NCI-H345 treated with DMSO at 0.1 percent for 48 hours (cell line): ENCODE results near the gene SORCS2.

ENCODE experiments used
- DNase-seq: peaks from one replicate; lab custom pipeline; 2025; ENCODE audit not compliant: unreplicated experiment; lab: John Stamatoyannopoulos, UW

SORCS2 gene

GRCh38 chr4:7334521-7335275 is 142.4 kb downstream of the SORCS2 start:
- DNase-seq, result no peak

DNA sequence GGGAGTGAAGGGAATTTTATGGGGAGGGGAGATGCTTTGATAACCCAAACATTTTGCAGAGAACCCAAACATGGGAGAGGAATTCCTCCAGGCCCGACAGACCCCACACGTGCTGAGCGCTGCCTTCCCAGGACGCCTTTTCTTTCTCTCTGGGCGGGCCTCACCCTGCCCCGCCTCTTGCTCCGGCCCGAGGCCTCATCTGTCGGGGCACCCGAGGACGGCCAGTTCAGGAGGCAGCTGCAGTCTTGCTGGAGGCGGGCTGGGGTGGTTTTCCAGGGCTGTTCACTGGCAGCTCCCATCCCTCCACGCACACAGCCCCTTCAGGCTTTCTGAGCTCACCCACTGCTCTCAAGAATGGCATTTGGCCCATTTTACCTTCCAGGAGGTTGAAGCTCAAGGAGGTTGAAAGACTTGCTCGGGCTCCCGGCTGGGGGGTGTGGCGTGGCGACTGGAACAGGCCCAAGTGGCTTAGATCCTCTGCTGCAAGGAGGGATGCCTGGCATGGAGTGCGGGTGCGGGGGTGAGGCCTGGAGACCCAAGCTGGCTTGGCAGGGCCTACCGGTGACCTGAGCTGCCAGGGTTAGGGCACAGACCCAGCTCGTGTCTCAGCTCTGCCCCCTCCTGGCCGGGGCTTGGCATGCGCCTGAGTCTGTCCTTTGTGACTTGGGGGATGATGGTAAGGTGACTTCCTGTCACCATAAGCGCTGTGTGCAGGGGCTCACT is 143.2 kb downstream of the SORCS2 start:
- peak; percentile 6 for DNase-seq

DNA sequence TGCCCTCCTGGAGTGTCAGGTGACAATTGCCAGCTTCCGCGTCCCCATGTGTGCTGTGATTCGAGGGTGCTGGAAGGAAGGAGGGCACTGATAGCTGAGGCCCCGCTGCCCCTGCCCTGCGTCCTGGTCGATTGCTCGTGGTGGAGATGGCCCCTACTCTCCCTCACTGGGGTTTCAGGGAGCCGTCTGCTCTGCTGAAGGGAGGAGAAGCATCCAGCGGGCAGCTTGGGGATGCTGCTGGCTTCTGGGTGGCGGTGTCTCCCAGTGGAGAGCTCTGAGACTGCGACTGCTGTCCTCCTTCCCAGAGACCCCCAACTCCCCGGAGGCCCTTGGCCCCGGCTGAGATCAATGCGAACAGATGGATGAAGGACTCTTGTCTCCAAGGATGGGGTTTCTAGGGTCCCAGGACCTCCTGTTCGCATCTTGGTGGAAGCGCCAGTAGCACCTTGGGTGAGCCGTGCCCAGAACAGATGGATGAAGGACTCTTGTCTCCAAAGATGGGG is 143.8 kb downstream of the SORCS2 start:
- DNase-seq, result no peak

DNA sequence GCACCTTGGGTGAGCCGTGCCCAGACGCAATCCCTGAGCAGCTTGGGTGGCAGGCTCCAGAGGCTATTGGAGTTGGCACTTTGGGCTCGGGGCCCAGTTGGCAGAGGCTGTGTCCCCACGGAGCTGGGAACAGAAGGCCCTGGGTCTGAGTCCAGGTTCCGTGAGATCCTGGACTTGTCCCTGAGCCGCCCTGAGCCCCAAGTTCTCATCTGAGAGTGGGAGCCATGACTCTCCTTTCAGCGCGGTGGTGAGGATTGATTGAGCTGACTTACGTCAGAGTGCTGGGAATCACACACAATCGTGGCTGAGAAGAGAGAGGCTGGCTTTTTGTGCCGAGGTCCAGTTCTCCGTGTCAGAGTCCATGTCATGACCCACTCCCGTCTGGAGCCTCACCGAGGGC is 144.4 kb downstream of the SORCS2 start:
- DNase-seq, result no peak

DNA sequence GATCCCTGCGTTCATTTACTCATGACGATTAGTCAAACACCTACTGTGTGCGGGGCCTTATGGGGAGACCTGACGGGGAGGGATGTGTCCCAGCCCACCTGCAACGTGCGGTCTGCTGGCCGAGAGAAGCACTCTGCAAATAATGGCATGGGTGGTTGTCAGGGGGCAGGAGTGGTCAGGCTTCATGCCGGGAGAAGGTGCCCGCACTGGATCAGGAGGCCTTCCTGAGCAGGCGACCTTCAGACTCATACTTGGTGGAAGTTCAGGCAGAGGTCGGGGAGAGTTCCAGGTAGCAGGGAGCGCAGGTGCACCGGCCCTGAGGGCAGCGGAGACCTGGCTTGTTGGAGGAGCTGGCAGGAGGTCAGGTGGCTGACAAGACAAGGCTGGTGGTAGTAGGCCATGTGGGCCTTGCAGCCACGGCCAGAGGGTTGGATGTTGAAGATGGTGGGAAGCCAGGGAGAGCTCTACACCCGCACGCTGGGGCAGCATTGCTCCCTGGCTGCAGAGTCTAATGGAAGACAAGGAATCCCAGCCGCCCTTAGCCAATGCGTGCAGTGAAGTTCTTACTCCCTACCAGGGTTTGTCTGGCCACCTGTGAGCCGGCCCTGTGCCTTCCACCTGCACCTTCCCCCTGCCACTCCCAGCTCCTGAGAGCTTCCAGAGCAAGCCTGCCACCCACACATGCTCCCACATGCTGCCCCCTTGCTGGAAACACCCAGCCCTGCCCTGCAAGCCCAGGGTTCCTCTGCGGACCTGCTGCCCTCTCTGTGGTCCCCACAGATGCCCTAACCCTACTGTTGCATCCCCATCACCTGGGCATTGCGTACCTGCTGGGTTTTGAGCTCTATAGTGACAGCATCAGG is 145.1 kb downstream of the SORCS2 start:
- no peak for DNase-seq

GRCh38 chr4:7338059-7338452 is 145.7 kb downstream of the SORCS2 start:
- no peak for DNase-seq

- no peak for DNase-seq
These were observed 146.7 kb downstream of the SORCS2 start for GRCh38 chr4:7338876-7339623.

- DNase-seq, result no peak
These were observed 147.6 kb downstream of the SORCS2 start for GRCh38 chr4:7339751-7340552.

GRCh38 chr4:7340553-7341433 is 148.5 kb downstream of the SORCS2 start:
- DNase-seq, result no peak

- no peak for DNase-seq
These were observed 149.3 kb downstream of the SORCS2 start for GRCh38 chr4:7341491-7342222.

- DNase-seq, result no peak
These were observed 150.1 kb downstream of the SORCS2 start for GRCh38 chr4:7342223-7343080.

- DNase-seq, result no peak
These were observed 150.8 kb downstream of the SORCS2 start for GRCh38 chr4:7343081-7343655.

DNA sequence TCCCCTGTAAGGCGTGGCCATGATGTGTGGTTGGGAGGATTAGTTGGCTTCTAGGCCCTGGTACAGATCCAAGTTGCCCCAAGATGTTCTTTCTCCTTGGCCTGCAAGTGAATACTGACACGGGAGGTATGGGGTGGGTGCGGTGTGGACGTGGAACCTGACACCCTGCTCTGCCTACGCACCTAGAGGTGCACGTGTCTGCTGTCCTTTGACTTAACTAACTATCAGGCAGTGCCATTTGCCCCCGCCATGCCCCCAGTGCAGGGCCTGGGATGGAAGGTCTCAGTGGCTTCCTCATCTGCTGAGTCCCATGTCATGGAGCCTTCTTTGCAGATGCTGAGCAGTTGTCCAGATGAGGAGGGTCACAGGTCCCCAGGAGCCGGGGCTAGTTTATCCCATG is 151.6 kb downstream of the SORCS2 start:
- no peak for DNase-seq

- DNase-seq, result no peak
These were observed 152.4 kb downstream of the SORCS2 start for GRCh38 chr4:7344636-7345155.

DNA sequence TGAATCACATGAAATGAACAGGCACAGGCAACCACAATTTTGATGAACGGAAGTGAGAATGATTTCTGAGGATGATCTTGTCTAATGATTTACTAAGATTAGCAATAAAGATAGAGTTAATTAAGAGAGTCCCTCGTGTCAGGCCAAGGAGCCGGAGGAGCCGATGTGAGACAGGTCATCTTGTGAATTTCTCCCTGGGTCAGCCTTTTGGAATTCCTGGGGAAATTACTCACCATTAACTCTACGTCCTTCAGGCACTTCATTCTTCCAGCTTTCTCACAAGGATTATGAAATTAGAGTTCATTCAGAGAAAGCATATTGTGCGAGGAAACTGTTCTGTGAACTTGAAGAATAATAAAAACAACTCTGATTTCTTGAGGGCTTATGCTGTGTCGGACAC is 155.6 kb downstream of the SORCS2 start:
- no peak for DNase-seq

- DNase-seq, result no peak
These were observed 156.9 kb downstream of the SORCS2 start for GRCh38 chr4:7348946-7349900.
